Osteoblast (primary cell): ENCODE data around the gene PLA1A. TPM values are rescaled to one million over a fixed set of nuclear protein-coding genes. Genes with fewer than 3 reads are reported as not detected.

Experiments
- total RNA-seq: library from RNA; depleted of rRNA; stranded (reverse); fragments of >200 nt; gene quantifications from 2 replicates; pipeline ENCODE4 v1.2.3, GENCODE V29; 2012

Gene PLA1A
- total RNA-seq, 1 donor: 0.36 TPM

Other genes starting within 250 kb of the PLA1A start
- 53.2 and 54.5 TPM in 2 replicates for gene TMEM39A, start 134.3 kb upstream of the PLA1A start, total RNA-seq
- 17.7 and 19.4 TPM in 2 replicates for gene POGLUT1, start 128.9 kb upstream of the PLA1A start, total RNA-seq
- 59.4 and 60.1 TPM in 2 replicates for gene TIMMDC1, start 99.3 kb upstream of the PLA1A start, total RNA-seq
- gene CD80, start 38.3 kb upstream of the PLA1A start, total RNA-seq: 2.5 and 3.2 TPM in 2 replicates
- gene ADPRH, start 18.4 kb upstream of the PLA1A start, total RNA-seq: 7.2 and 8.3 TPM in 2 replicates
- gene POPDC2, start 62.7 kb downstream of the PLA1A start, total RNA-seq: 1.1 and 1.8 TPM in 2 replicates
- gene COX17, start 79.5 kb downstream of the PLA1A start, total RNA-seq: 8.0 and 13.3 TPM in 2 replicates
- gene CFAP91, start 105.1 kb downstream of the PLA1A start, total RNA-seq: 0.36 and 0.59 TPM in 2 replicates
- gene NR1I2, start 184.2 kb downstream of the PLA1A start, total RNA-seq: 0.36 TPM in 1 of 2 replicates, not detected in the other